ENCODE results near the gene FAM118A. TPM values are rescaled to one million over a fixed set of nuclear protein-coding genes. Genes with fewer than 3 reads are reported as not detected.

The FAM118A gene
- total RNA-seq, 1 experiment from 2014 or later, result 21.3 TPM

- TF ChIP-seq ZSCAN18 (CRISPR knock-in tag; IDR thresholded peaks at IDR 0.05) (no peak), ZNF423 (CRISPR knock-in tag; IDR thresholded peaks at IDR 0.05) (no peak)
Measured at GRCh38 chr22:45337536-45337935, 27.8 kb downstream of the FAM118A start (continued).

GRCh38 chr22:45338795-45339194 is 29.1 kb downstream of the FAM118A start:
- Mint-ChIP-seq H3K27ac (no peak overlapping the region), H3K4me1 (no peaks in the 10 kb centered on the region), H3K36me3 (peaks cover 21% of the 10 kb centered on the region), H3K9me3 (no peaks in the 10 kb centered on the region), H3K27me3 (ENCODE audit: low read depth) (no peaks in the 10 kb centered on the region), H3K4me3 (no peak overlapping the region)
- POLR2A ChIA-PET, result no interaction called here
- ATAC-seq, result no peak
- no peak for DNase-seq (ENCODE audit: low spot score)
- TF ChIP-seq ZNF416 (CRISPR knock-in tag; IDR thresholded peaks at IDR 0.05) (no peak), SP1 (CRISPR knock-in tag; conservative IDR thresholded peaks at IDR 0.05) (no peak), USF2 (CRISPR knock-in tag; IDR thresholded peaks at IDR 0.05) (no peak), GRHL2 (CRISPR knock-in tag; IDR thresholded peaks at IDR 0.05; ENCODE audit: insufficient replicate concordance, severe bottlenecking) (no peak), ZBTB43 (CRISPR knock-in tag; IDR thresholded peaks at IDR 0.05) (no peak), USF1 (CRISPR knock-in tag; IDR thresholded peaks at IDR 0.05) (no peak), MAX (CRISPR knock-in tag; IDR thresholded peaks at IDR 0.05) (no peak), PRRX2 (CRISPR knock-in tag; IDR thresholded peaks at IDR 0.05) (no peak), ETV6 (CRISPR knock-in tag; IDR thresholded peaks at IDR 0.05) (no peak), STAT6 (CRISPR knock-in tag; conservative IDR thresholded peaks at IDR 0.05; ENCODE audit: low read depth) (no peak), ZNF121 (CRISPR knock-in tag; IDR thresholded peaks at IDR 0.05) (no peak), FOXK1 (CRISPR knock-in tag; IDR thresholded peaks at IDR 0.05) (no peak), GABPB1 (CRISPR knock-in tag; IDR thresholded peaks at IDR 0.05) (no peak), NFE2L1 (CRISPR knock-in tag; IDR thresholded peaks at IDR 0.05) (no peak), ZNF671 (CRISPR knock-in tag; IDR thresholded peaks at IDR 0.05) (no peak), FOXP1 (CRISPR knock-in tag; IDR thresholded peaks at IDR 0.05; ENCODE audit: borderline replicate concordance) (no peak)
- CTCF ChIA-PET, result no interaction called here

GRCh38 chr22:45340323-45340722 is 30.6 kb downstream of the FAM118A start:
- Mint-ChIP-seq H3K27ac (no peak overlapping the region), H3K36me3 (peaks cover 19% of the 10 kb centered on the region), H3K9me3 (no peaks in the 10 kb centered on the region), H3K4me3 (no peak overlapping the region), H3K27me3 (ENCODE audit: low read depth) (no peaks in the 10 kb centered on the region), H3K4me1 (no peaks in the 10 kb centered on the region)
- DNase-seq (ENCODE audit: low spot score) (no peak), ATAC-seq (no peak)
- ChIA-PET POLR2A (no interaction called here), CTCF (no interaction called here)
- TF ChIP-seq NFE2L1 (CRISPR knock-in tag; IDR thresholded peaks at IDR 0.05), result no peak
- no peak for TF ChIP-seq ZNF317 (CRISPR knock-in tag; IDR thresholded peaks at IDR 0.05; ENCODE audit: borderline replicate concordance, low read depth)
- no peak for TF ChIP-seq ZNF281 (CRISPR knock-in tag; IDR thresholded peaks at IDR 0.05)
- TF ChIP-seq TP53 (CRISPR knock-in tag; IDR thresholded peaks at IDR 0.05), result no peak
- TF ChIP-seq SMAD4 (CRISPR knock-in tag; IDR thresholded peaks at IDR 0.05), result no peak
- TF ChIP-seq MXD4 (CRISPR knock-in tag; IDR thresholded peaks at IDR 0.05; ENCODE audit: borderline replicate concordance), result no peak
- TF ChIP-seq NR2C2 (CRISPR knock-in tag; IDR thresholded peaks at IDR 0.05), result no peak
- TF ChIP-seq HMGXB4 (CRISPR knock-in tag; IDR thresholded peaks at IDR 0.05), result no peak

Measured in WTC11 (cell line).